ENCODE data around the gene PRR20C.

DNA sequence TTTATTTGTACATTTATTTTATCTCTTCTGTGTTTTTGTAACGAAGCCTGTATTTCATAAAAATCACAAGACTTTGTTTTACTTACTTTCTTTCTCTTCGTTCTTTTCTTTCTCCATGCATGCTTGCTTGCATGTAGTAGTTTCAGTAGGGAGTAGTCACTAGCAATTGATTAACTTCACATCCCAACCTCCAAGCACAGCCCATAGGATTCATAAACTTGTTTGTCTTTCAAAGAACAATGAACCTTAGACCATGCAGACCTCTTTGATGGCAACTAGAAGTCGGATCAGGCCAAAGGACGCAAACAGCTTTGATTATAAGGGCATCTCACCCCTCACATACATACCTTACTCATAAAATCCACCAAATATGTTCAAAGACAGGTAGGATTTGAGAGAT lies 16.3 kb upstream of the PRR20C start:
- TF ChIP-seq, protein P1, sequence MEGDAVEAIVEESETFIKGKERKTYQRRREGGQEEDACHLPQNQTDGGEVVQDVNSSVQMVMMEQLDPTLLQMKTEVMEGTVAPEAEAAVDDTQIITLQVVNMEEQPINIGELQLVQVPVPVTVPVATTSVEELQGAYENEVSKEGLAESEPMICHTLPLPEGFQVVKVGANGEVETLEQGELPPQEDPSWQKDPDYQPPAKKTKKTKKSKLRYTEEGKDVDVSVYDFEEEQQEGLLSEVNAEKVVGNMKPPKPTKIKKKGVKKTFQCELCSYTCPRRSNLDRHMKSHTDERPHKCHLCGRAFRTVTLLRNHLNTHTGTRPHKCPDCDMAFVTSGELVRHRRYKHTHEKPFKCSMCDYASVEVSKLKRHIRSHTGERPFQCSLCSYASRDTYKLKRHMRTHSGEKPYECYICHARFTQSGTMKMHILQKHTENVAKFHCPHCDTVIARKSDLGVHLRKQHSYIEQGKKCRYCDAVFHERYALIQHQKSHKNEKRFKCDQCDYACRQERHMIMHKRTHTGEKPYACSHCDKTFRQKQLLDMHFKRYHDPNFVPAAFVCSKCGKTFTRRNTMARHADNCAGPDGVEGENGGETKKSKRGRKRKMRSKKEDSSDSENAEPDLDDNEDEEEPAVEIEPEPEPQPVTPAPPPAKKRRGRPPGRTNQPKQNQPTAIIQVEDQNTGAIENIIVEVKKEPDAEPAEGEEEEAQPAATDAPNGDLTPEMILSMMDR (conservative IDR thresholded peaks at IDR 0.05; ENCODE audit: low read depth, low read length), result no peak
- TF ChIP-seq EZH2 (IDR thresholded peaks at IDR 0.05; ENCODE audit: low read length, unreplicated experiment) (no peak), EZH2phosphoT487 (IDR thresholded peaks at IDR 0.05; ENCODE audit: borderline replicate concordance, low read length) (no peak)

Data from PC-3 (cell line).